ENCODE results near the gene NHLH1. TPM values are rescaled to one million over a fixed set of nuclear protein-coding genes. Genes with fewer than 3 reads are reported as not detected.
"Not testable (repeated sequence)": the region's sequence is repeated elsewhere in the genome, so short reads cannot be mapped to it uniquely, and the experiment has no call there.

Gene NHLH1
- total RNA-seq, 1 donor: not detected

- no peak overlapping the region for H3K4me3 ChIP-seq (ENCODE audit: low read length)
- no peaks in the 10 kb centered on the region for H3K4me1 ChIP-seq (ENCODE audit: insufficient read depth, low read length)
- no peaks in the 10 kb centered on the region for H3K27me3 ChIP-seq (ENCODE audit: insufficient read depth, low read length)
- H3K9me3 ChIP-seq (ENCODE audit: low read depth, low read length): no peaks in the 10 kb centered on the region
Observed at GRCh38 chr1:160365325-160365724, 1.5 kb upstream of the NHLH1 start.

GRCh38 chr1:160367516-160367900, 637 bp downstream of the NHLH1 start:
- H3K9me3 ChIP-seq (ENCODE audit: low read depth, low read length): no peaks in the 10 kb centered on the region
- no peaks in the 10 kb centered on the region for H3K27me3 ChIP-seq (ENCODE audit: insufficient read depth, low read length)
- H3K4me3 ChIP-seq (ENCODE audit: low read length): no peak overlapping the region
- H3K4me1 ChIP-seq (ENCODE audit: insufficient read depth, low read length): no peaks in the 10 kb centered on the region

GRCh38 chr1:160367934-160368923, 1.4 kb downstream of the NHLH1 start:
- H3K4me1 ChIP-seq (ENCODE audit: insufficient read depth, low read length): no peaks in the 10 kb centered on the region
- H3K27me3 ChIP-seq (ENCODE audit: insufficient read depth, low read length): no peaks in the 10 kb centered on the region
- H3K4me3 ChIP-seq (ENCODE audit: low read length): no peak overlapping the region
- no peaks in the 10 kb centered on the region for H3K9me3 ChIP-seq (ENCODE audit: low read depth, low read length)

- Histone ChIP-seq H3K4me1 (ENCODE audit: insufficient read depth, low read length) (no peaks in the 10 kb centered on the region), H3K27me3 (ENCODE audit: insufficient read depth, low read length) (no peaks in the 10 kb centered on the region), H3K4me3 (ENCODE audit: low read length) (no peak overlapping the region), H3K9me3 (ENCODE audit: low read depth, low read length) (no peaks in the 10 kb centered on the region)
Observed at GRCh38 chr1:160369087-160369486, 2.2 kb downstream of the NHLH1 start.

GRCh38 chr1:160370561-160371345, 3.9 kb downstream of the NHLH1 start:
- no peak overlapping the region for H3K4me3 ChIP-seq (ENCODE audit: low read length)
- H3K9me3 ChIP-seq (ENCODE audit: low read depth, low read length): no peaks in the 10 kb centered on the region
- no peaks in the 10 kb centered on the region for H3K27me3 ChIP-seq (ENCODE audit: insufficient read depth, low read length)
- H3K4me1 ChIP-seq (ENCODE audit: insufficient read depth, low read length): peaks cover 15% of the 10 kb centered on the region

GRCh38 chr1:160371346-160371631, 4.4 kb downstream of the NHLH1 start:
- Histone ChIP-seq H3K9me3 (ENCODE audit: low read depth, low read length) (no peaks in the 10 kb centered on the region), H3K4me3 (ENCODE audit: low read length) (no peak overlapping the region), H3K4me1 (ENCODE audit: insufficient read depth, low read length) (peaks cover 20% of the 10 kb centered on the region), H3K27me3 (ENCODE audit: insufficient read depth, low read length) (no peaks in the 10 kb centered on the region)

- Histone ChIP-seq H3K27me3 (ENCODE audit: insufficient read depth, low read length) (no peaks in the 10 kb centered on the region), H3K4me1 (ENCODE audit: insufficient read depth, low read length) (peaks cover 24% of the 10 kb centered on the region), H3K9me3 (ENCODE audit: low read depth, low read length) (no peaks in the 10 kb centered on the region), H3K4me3 (ENCODE audit: low read length) (no peak overlapping the region)
Observed at GRCh38 chr1:160371756-160372155, 4.9 kb downstream of the NHLH1 start.

GRCh38 chr1:160373696-160374095, 6.8 kb downstream of the NHLH1 start:
- Histone ChIP-seq H3K27me3 (ENCODE audit: insufficient read depth, low read length) (no peaks in the 10 kb centered on the region), H3K9me3 (ENCODE audit: low read depth, low read length) (no peaks in the 10 kb centered on the region), H3K4me1 (ENCODE audit: insufficient read depth, low read length) (peaks cover 24% of the 10 kb centered on the region), H3K4me3 (ENCODE audit: low read length) (no peak overlapping the region)

- Histone ChIP-seq H3K4me1 (ENCODE audit: insufficient read depth, low read length) (peaks cover 24% of the 10 kb centered on the region), H3K27me3 (ENCODE audit: insufficient read depth, low read length) (no peaks in the 10 kb centered on the region), H3K9me3 (ENCODE audit: low read depth, low read length) (no peaks in the 10 kb centered on the region), H3K4me3 (ENCODE audit: low read length) (no peak overlapping the region)
Observed at GRCh38 chr1:160374306-160375110, 7.6 kb downstream of the NHLH1 start.

- H3K4me3 ChIP-seq (ENCODE audit: low read length): no peak overlapping the region
- peaks cover 24% of the 10 kb centered on the region for H3K4me1 ChIP-seq (ENCODE audit: insufficient read depth, low read length)
- H3K9me3 ChIP-seq (ENCODE audit: low read depth, low read length): no peaks in the 10 kb centered on the region
- no peaks in the 10 kb centered on the region for H3K27me3 ChIP-seq (ENCODE audit: insufficient read depth, low read length)
Observed at GRCh38 chr1:160375788-160376524, 9.1 kb downstream of the NHLH1 start.

- Histone ChIP-seq H3K9me3 (ENCODE audit: low read depth, low read length) (no peaks in the 10 kb centered on the region), H3K27me3 (ENCODE audit: insufficient read depth, low read length) (no peaks in the 10 kb centered on the region), H3K4me1 (ENCODE audit: insufficient read depth, low read length) (peaks cover 24% of the 10 kb centered on the region), H3K4me3 (ENCODE audit: low read length) (no peak overlapping the region)
Observed at GRCh38 chr1:160376525-160377131, 9.8 kb downstream of the NHLH1 start.

GRCh38 chr1:160377585-160378206, 10.8 kb downstream of the NHLH1 start:
- Histone ChIP-seq H3K4me3 (ENCODE audit: low read length) (no peak overlapping the region), H3K9me3 (ENCODE audit: low read depth, low read length) (no peaks in the 10 kb centered on the region), H3K4me1 (ENCODE audit: insufficient read depth, low read length) (peaks cover 24% of the 10 kb centered on the region), H3K27me3 (ENCODE audit: insufficient read depth, low read length) (no peaks in the 10 kb centered on the region)

GRCh38 chr1:160384812-160385211, 17.9 kb downstream of the NHLH1 start:
- H3K27me3 ChIP-seq (ENCODE audit: insufficient read depth, low read length); H3K9me3 ChIP-seq (ENCODE audit: low read depth, low read length); H3K4me3 ChIP-seq (ENCODE audit: low read length); H3K4me1 ChIP-seq (ENCODE audit: insufficient read depth, low read length): not testable (repeated sequence)

- not testable (repeated sequence) for H3K4me1 ChIP-seq (ENCODE audit: insufficient read depth, low read length); H3K4me3 ChIP-seq (ENCODE audit: low read length); H3K9me3 ChIP-seq (ENCODE audit: low read depth, low read length); H3K27me3 ChIP-seq (ENCODE audit: insufficient read depth, low read length)
Observed at GRCh38 chr1:160388406-160388805, 21.5 kb downstream of the NHLH1 start.

Measured in mononuclear cell (primary cell).